Kidney epithelial cell (primary cell): ENCODE measurements around the gene WDR4. TPM values are rescaled to one million over a fixed set of nuclear protein-coding genes. Genes with fewer than 3 reads are reported as not detected.
"Not testable (repeated sequence)": the region's sequence is repeated elsewhere in the genome, so short reads cannot be mapped to it uniquely, and the experiment has no call there.

Experiments used
- DNase-seq: peaks from one replicate; pipeline ENCODE4 v3.0.0-alpha.2; 2010; ENCODE audit warnings: low read depth
- H3K27me3 ChIP-seq: 2 replicates; pipeline ENCODE4 v1.6.0; 2011; ENCODE audit warnings: low read length; ENCODE audit not compliant: control insufficient read depth, insufficient read depth
- H3K36me3 ChIP-seq: 2 replicates; pipeline ENCODE4 v1.5.1; 2011; ENCODE audit warnings: low read length; ENCODE audit not compliant: control insufficient read depth, insufficient read depth
- H3K4me3 ChIP-seq: 2 replicates; pipeline ENCODE4 v1.5.1; 2011; ENCODE audit warnings: low read depth, mild to moderate bottlenecking, control low read depth, low read length
- CTCF ChIP-seq: IDR thresholded peaks from 2 replicates; pipeline ENCODE4 v1.5.1; 2011; ENCODE audit warnings: mild to moderate bottlenecking, moderate library complexity, low read length, control low read depth, inconsistent platforms; ENCODE audit not compliant: insufficient read depth, poor library complexity, severe bottlenecking
- total RNA-seq: library from RNA; depleted of rRNA; stranded (reverse); fragments of >200 nt; gene quantifications from 2 replicates; pipeline ENCODE4 v1.2.3, GENCODE V29; 2015

Gene WDR4
- total RNA-seq, 1 donor from 2014 or later, result 17.2 TPM

GRCh38 chr21:42839271-42840231 is 39.8 kb downstream of the WDR4 start:
- Histone ChIP-seq H3K27me3 (no peaks in the 10 kb centered on the region), H3K36me3 (peaks cover 4% of the 10 kb centered on the region), H3K4me3 (no peak overlapping the region)
- no peak for TF ChIP-seq CTCF
- DNase-seq, result no peak

GRCh38 chr21:42838212-42838690 is 41.1 kb downstream of the WDR4 start:
- not testable (repeated sequence) for H3K4me3 ChIP-seq, H3K36me3 ChIP-seq, DNase-seq, H3K27me3 ChIP-seq

GRCh38 chr21:42837421-42838211 is 41.7 kb downstream of the WDR4 start:
- no peak for DNase-seq

GRCh38 chr21:42836767-42837301 is 42.5 kb downstream of the WDR4 start:
- Histone ChIP-seq H3K27me3 (peaks cover 6% of the 10 kb centered on the region), H3K4me3 (no peak overlapping the region), H3K36me3 (peaks cover 4% of the 10 kb centered on the region)
- DNase-seq, result no peak
- TF ChIP-seq CTCF, result no peak

More at GRCh38 chr21:42837421-42838211, 41.7 kb downstream of the WDR4 start:
- no peak overlapping the region for H3K4me3 ChIP-seq
- H3K36me3 ChIP-seq, result peaks cover 4% of the 10 kb centered on the region
- peaks cover 5% of the 10 kb centered on the region for H3K27me3 ChIP-seq
- TF ChIP-seq CTCF, result no peak

GRCh38 chr21:42836402-42836666 is 43.0 kb downstream of the WDR4 start:
- no peak for DNase-seq
- H3K4me3 ChIP-seq, result no peak overlapping the region
- no peak for TF ChIP-seq CTCF
- peaks cover 6% of the 10 kb centered on the region for H3K27me3 ChIP-seq
- peaks cover 4% of the 10 kb centered on the region for H3K36me3 ChIP-seq
